Keratinocyte (primary cell): Measurements from ENCODE around the gene OPTN. TPM values are rescaled to one million over a fixed set of nuclear protein-coding genes. Genes with fewer than 3 reads are reported as not detected.

Experiments used
- DNase-seq: peaks from one replicate; pipeline ENCODE4 v3.0.0-alpha.2; 2011; ENCODE audit warnings: low read depth, missing footprints, low spot score
- FAIRE-seq: peaks from 2 replicates; lab custom pipeline; 2011; peaks lifted over from hg19 to GRCh38; lab: Jason Lieb, UNC
- H2AFZ ChIP-seq: 2 replicates; pipeline ENCODE4 v1.6.0; 2012; ENCODE audit warnings: low read length, control low read depth, inconsistent platforms; ENCODE audit not compliant: control insufficient read depth
- H3K27ac ChIP-seq: 2 replicates; pipeline ENCODE4 v1.5.1; 2011; ENCODE audit warnings: low read length; ENCODE audit not compliant: control insufficient read depth, insufficient read depth
- H3K27me3 ChIP-seq: 3 replicates; pipeline ENCODE4 v1.6.0; 2011; ENCODE audit warnings: low read length; ENCODE audit not compliant: control insufficient read depth, insufficient read depth; ENCODE audit errors: extremely low read depth
- H3K36me3 ChIP-seq, 2 experiments: 2 replicates in 1 of 2; 3 replicates in 1 of 2; pipeline ENCODE4 v1.5.1; 2011; ENCODE audit warnings: low read length in 2 of 2, mild to moderate bottlenecking in 1 of 2; ENCODE audit not compliant: control insufficient read depth in 2 of 2, insufficient read depth in 2 of 2; ENCODE audit errors: extremely low read depth in 1 of 2
- H3K4me1 ChIP-seq: 3 replicates; pipeline ENCODE4 v1.5.1; 2011; ENCODE audit warnings: low read length; ENCODE audit not compliant: control insufficient read depth, insufficient read depth; ENCODE audit errors: extremely low read depth
- H3K4me2 ChIP-seq: 3 replicates; pipeline ENCODE4 v1.6.0; 2011; ENCODE audit warnings: low read depth, low read length; ENCODE audit not compliant: control insufficient read depth, insufficient read depth; ENCODE audit errors: extremely low read depth
- H3K4me3 ChIP-seq, 3 experiments: fragments of 200-600 bp in 1 of 3; sonication (generic) in 1 of 3; 2 replicates in 2 of 3; 3 replicates in 1 of 3; pipeline ENCODE4 v1.5.1; 2011 to 2016; ENCODE audit warnings: low read length in 3 of 3, mild to moderate bottlenecking in 3 of 3, control low read depth in 2 of 3, inconsistent platforms in 1 of 3, low read depth in 1 of 3, mixed read lengths in 1 of 3, mixed run types in 1 of 3, moderate library complexity in 1 of 3; ENCODE audit not compliant: control insufficient read depth in 2 of 3, insufficient read depth in 2 of 3; ENCODE audit errors: extremely low read depth in 1 of 3
- H3K79me2 ChIP-seq: 2 replicates; pipeline ENCODE4 v1.6.0; 2012; ENCODE audit warnings: low read length; ENCODE audit not compliant: control insufficient read depth, insufficient read depth
- H3K9ac ChIP-seq: 3 replicates; pipeline ENCODE4 v1.6.0; 2011; ENCODE audit warnings: low read length; ENCODE audit not compliant: control insufficient read depth, insufficient read depth; ENCODE audit errors: extremely low read depth
- H3K9me1 ChIP-seq: 3 replicates; pipeline ENCODE4 v1.6.0; 2011; ENCODE audit warnings: low read length; ENCODE audit not compliant: control insufficient read depth, insufficient read depth; ENCODE audit errors: extremely low read depth
- H3K9me3 ChIP-seq: 2 replicates; pipeline ENCODE4 v1.5.1; 2012; ENCODE audit warnings: low read depth, low read length; ENCODE audit not compliant: control insufficient read depth
- H4K20me1 ChIP-seq: 3 replicates; pipeline ENCODE4 v1.6.0; 2011; ENCODE audit warnings: low read length; ENCODE audit not compliant: control insufficient read depth, insufficient read depth; ENCODE audit errors: extremely low read depth
- EZH2 ChIP-seq: IDR thresholded peaks from one replicate; pipeline ENCODE4 v1.6.1; 2012; ENCODE audit warnings: inconsistent platforms, mild to moderate bottlenecking, low read length, moderate library complexity
- dilution Hi-C: fragments of 300-500 bp; cut with MboI; formaldehyde crosslinking; loops from one replicate; pipeline ENCODE4 v1.7.0; 2020; ENCODE audit warnings: low sequenced_read_pairs; ENCODE audit not compliant: extremely low pct_ligation_motif_present
- polyA plus RNA-seq, 5 experiments: library from polyadenylated mRNA; depleted of rRNA in 3 of 5; stranded (reverse) in 3 of 5; stranded (forward) in 1 of 5; unstranded in 1 of 5; fragments of >200 nt; gene quantifications; 1 replicate in 1 of 5; 2 replicates in 3 of 5; 3 replicates in 1 of 5; pipeline versions ENCODE4 v1.2.1 to v1.2.3, GENCODE V29; 2011 to 2012; ENCODE audit warnings: missing spikeins in 2 of 5, low read depth in 1 of 5, low replicate concordance in 1 of 5
- TF ChIP-seq, protein P1 (sequence below), 3 experiments: IDR thresholded peaks in 1 of 3; conservative IDR thresholded peaks in 1 of 3; optimal IDR thresholded peaks in 1 of 3; 2 replicates in 2 of 3; 3 replicates in 1 of 3; pipeline versions ENCODE3 to v1.5.1; 2011; ENCODE audit warnings: low read length in 3 of 3, mild to moderate bottlenecking in 3 of 3, moderate library complexity in 2 of 3, control low read depth in 1 of 3, inconsistent platforms in 1 of 3; ENCODE audit not compliant: insufficient read depth in 2 of 3; ENCODE audit errors: extremely low read depth in 1 of 3

OPTN gene
- polyA plus RNA-seq, 1 donor (not counting 4 experiments of a cell fraction or from before 2014, with no cell fraction given) = 71.9 TPM

GRCh38 chr10:13068071-13068470 is 31.9 kb upstream of the OPTN start:
- no peak overlapping the region for H3K4me3 ChIP-seq
- dilution Hi-C loops = no loop called here
- FAIRE-seq = no peak

DNA sequence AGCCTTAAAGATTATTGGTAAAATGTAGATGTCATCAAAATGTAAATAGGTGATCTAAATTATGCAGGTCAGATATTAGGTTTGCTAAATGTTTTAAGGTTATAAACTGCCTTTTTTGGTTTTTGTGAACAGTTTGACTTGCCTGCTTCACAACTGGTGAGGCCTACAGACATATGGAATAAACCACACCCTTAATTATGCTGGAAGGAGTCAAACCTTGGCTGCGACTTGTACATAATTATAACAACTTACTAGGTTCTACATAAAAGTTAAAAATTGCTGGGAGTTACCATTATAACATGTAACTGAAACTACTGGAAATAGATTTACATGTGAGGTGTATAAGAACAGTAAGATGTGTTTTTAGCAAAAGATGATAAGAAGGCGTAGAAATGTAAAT is 31.5 kb upstream of the OPTN start:
- Histone ChIP-seq H3K4me2 (no peak overlapping the region), H3K27ac (no peak overlapping the region), H3K4me1 (no peaks in the 10 kb centered on the region), H3K9me3 (no peaks in the 10 kb centered on the region), H3K9ac (no peak overlapping the region), H3K79me2 (no peaks in the 10 kb centered on the region), H2AFZ (no peak overlapping the region), H3K36me3 (no peaks in the 10 kb centered on the region), H4K20me1 (no peaks in the 10 kb centered on the region), H3K27me3 (no peaks in the 10 kb centered on the region), H3K9me1 (no peaks in the 10 kb centered on the region), H3K4me3 (no peak overlapping the region)
- DNase-seq (no peak), FAIRE-seq (no peak)
- TF ChIP-seq EZH2 = no peak
- TF ChIP-seq, protein P1, sequence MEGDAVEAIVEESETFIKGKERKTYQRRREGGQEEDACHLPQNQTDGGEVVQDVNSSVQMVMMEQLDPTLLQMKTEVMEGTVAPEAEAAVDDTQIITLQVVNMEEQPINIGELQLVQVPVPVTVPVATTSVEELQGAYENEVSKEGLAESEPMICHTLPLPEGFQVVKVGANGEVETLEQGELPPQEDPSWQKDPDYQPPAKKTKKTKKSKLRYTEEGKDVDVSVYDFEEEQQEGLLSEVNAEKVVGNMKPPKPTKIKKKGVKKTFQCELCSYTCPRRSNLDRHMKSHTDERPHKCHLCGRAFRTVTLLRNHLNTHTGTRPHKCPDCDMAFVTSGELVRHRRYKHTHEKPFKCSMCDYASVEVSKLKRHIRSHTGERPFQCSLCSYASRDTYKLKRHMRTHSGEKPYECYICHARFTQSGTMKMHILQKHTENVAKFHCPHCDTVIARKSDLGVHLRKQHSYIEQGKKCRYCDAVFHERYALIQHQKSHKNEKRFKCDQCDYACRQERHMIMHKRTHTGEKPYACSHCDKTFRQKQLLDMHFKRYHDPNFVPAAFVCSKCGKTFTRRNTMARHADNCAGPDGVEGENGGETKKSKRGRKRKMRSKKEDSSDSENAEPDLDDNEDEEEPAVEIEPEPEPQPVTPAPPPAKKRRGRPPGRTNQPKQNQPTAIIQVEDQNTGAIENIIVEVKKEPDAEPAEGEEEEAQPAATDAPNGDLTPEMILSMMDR (optimal IDR thresholded peaks at IDR 0.05 in 1 of 3, IDR thresholded peaks at IDR 0.05 in 1 of 3, conservative IDR thresholded peaks at IDR 0.05 in 1 of 3; ENCODE audit: extremely low read depth in 1 of 3, insufficient read depth in 2 of 3, low read length in 3 of 3) = no peak
- dilution Hi-C loops = no loop called here

More at GRCh38 chr10:13068071-13068470, 31.9 kb upstream of the OPTN start:
- Histone ChIP-seq H3K9me3 (no peaks in the 10 kb centered on the region), H3K9ac (no peak overlapping the region), H3K27ac (no peak overlapping the region), H2AFZ (no peak overlapping the region), H3K4me2 (no peak overlapping the region), H3K27me3 (no peaks in the 10 kb centered on the region), H4K20me1 (no peaks in the 10 kb centered on the region), H3K9me1 (no peaks in the 10 kb centered on the region), H3K36me3 (no peaks in the 10 kb centered on the region), H3K4me1 (no peaks in the 10 kb centered on the region), H3K79me2 (no peaks in the 10 kb centered on the region)
- no peak for TF ChIP-seq EZH2
- no peak for DNase-seq

DNA sequence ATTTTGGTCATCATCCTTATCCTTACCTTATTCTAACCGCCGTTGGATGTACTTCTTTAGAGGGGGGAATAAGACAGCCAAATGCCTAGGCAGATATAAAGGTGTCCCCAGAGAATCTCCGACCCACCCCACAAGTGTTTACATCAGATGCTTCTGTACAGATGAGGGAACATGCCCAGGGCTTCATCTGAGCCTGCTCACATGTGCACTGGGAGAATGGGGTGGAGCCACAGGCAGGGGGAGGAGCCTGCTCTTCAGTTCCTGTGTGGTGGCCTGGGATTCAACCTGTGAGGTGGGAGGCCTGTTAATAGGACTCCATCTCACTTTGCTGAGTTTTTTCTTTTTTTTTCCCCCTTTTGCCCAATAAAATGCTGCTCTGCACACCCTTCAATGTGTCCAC is 27.6 kb upstream of the OPTN start:
- H3K36me3 ChIP-seq = no peaks in the 10 kb centered on the region
- H3K4me3 ChIP-seq = no peak overlapping the region
- H3K27ac ChIP-seq = no peak overlapping the region
- DNase-seq = no peak
- TF ChIP-seq EZH2 = no peak
- TF ChIP-seq, protein P1 (optimal IDR thresholded peaks at IDR 0.05 in 1 of 3, IDR thresholded peaks at IDR 0.05 in 1 of 3, conservative IDR thresholded peaks at IDR 0.05 in 1 of 3; ENCODE audit: extremely low read depth in 1 of 3, insufficient read depth in 2 of 3, low read length in 3 of 3) = no peak
- peaks cover 7% of the 10 kb centered on the region for H3K4me1 ChIP-seq
- H3K9me1 ChIP-seq = no peaks in the 10 kb centered on the region
- no peak overlapping the region for H2AFZ ChIP-seq
- no peak for FAIRE-seq
- H3K79me2 ChIP-seq = no peaks in the 10 kb centered on the region
- dilution Hi-C loops = loop anchor here (10.0 kb wide), 1 partner anchor 88 kb away; no protein-coding TSS in a partner anchor
- H3K27me3 ChIP-seq = no peaks in the 10 kb centered on the region
- no peaks in the 10 kb centered on the region for H3K9me3 ChIP-seq
- H3K9ac ChIP-seq = no peak overlapping the region
- H4K20me1 ChIP-seq = no peaks in the 10 kb centered on the region
- H3K4me2 ChIP-seq = no peak overlapping the region
